HL-60 (cell line): ENCODE measurements around the gene SPAG17.

Source experiments
- DNase-seq, 2 experiments: peaks; one replicate each; pipeline ENCODE4 v3.0.0-alpha.2; 2010 to 2020; ENCODE audit warnings: low read depth in 1 of 2, low spot score in 1 of 2
- H3K27ac ChIP-seq: fragments of 250-450 bp; sonication (Bioruptor Pico); replicated peaks from 2 replicates; pipeline ENCODE4 v1.5.1; 2020; ENCODE audit warnings: mild to moderate bottlenecking, moderate library complexity
- H3K27me3 ChIP-seq: fragments of 250-450 bp; sonication (Bioruptor Pico); 2 replicates; pipeline ENCODE4 v1.5.1; 2021; ENCODE audit warnings: mild to moderate bottlenecking, moderate library complexity; ENCODE audit not compliant: insufficient read depth, poor library complexity, severe bottlenecking
- H3K4me3 ChIP-seq: replicated peaks from 2 replicates; pipeline ENCODE4 v1.5.1; 2011; ENCODE audit warnings: mild to moderate bottlenecking, control low read depth, low read length; ENCODE audit not compliant: insufficient read depth
- GABPA ChIP-seq: IDR thresholded peaks from 2 replicates; pipeline ENCODE4 v1.6.1; 2012; ENCODE audit warnings: low read depth
- POLR2AphosphoS5 ChIP-seq: IDR thresholded peaks from 2 replicates; pipeline ENCODE4 v1.6.1; 2012; ENCODE audit warnings: low read depth
- SPI1 ChIP-seq: IDR thresholded peaks from 2 replicates; pipeline ENCODE4 v1.6.1; 2012; ENCODE audit warnings: low read depth, mild to moderate bottlenecking, borderline replicate concordance
- TF ChIP-seq, protein P1 (sequence below): IDR thresholded peaks from one replicate; pipeline ENCODE4 v1.5.1; 2011; ENCODE audit warnings: low read length, control low read depth, inconsistent platforms; ENCODE audit not compliant: insufficient read depth
- TF ChIP-seq, protein P2 (sequence below): IDR thresholded peaks from 2 replicates; pipeline ENCODE4 v1.6.1; 2012; ENCODE audit warnings: low read depth; ENCODE audit not compliant: insufficient replicate concordance

The SPAG17 gene

DNA sequence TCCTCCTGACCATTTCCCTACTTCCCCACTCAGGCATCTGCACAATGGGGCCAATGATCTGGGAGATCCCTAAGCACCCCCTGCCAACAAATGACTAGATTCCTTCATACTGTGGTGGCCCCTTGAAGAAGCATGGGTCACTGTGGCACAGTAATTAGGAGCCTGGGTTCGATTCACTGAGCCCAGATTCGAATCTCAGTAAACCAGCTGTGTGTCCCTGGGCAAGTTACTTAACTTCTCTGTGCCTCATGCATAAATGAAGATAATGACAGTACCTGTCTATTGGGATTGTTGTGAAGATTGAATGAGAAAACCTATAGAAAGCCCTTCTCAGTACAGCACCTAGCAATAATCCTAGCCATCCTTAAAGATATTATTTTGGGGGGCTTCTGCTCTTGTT is 27.5 kb downstream of the SPAG17 start:
- Histone ChIP-seq H3K27me3 (no peaks in the 10 kb centered on the region), H3K4me3 (no peak overlapping the region), H3K27ac (no peak overlapping the region)
- TF ChIP-seq GABPA = no peak
- TF ChIP-seq SPI1 = no peak
- no peak for TF ChIP-seq POLR2AphosphoS5
- TF ChIP-seq, protein P1, sequence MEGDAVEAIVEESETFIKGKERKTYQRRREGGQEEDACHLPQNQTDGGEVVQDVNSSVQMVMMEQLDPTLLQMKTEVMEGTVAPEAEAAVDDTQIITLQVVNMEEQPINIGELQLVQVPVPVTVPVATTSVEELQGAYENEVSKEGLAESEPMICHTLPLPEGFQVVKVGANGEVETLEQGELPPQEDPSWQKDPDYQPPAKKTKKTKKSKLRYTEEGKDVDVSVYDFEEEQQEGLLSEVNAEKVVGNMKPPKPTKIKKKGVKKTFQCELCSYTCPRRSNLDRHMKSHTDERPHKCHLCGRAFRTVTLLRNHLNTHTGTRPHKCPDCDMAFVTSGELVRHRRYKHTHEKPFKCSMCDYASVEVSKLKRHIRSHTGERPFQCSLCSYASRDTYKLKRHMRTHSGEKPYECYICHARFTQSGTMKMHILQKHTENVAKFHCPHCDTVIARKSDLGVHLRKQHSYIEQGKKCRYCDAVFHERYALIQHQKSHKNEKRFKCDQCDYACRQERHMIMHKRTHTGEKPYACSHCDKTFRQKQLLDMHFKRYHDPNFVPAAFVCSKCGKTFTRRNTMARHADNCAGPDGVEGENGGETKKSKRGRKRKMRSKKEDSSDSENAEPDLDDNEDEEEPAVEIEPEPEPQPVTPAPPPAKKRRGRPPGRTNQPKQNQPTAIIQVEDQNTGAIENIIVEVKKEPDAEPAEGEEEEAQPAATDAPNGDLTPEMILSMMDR = no peak
- TF ChIP-seq, protein P2, sequence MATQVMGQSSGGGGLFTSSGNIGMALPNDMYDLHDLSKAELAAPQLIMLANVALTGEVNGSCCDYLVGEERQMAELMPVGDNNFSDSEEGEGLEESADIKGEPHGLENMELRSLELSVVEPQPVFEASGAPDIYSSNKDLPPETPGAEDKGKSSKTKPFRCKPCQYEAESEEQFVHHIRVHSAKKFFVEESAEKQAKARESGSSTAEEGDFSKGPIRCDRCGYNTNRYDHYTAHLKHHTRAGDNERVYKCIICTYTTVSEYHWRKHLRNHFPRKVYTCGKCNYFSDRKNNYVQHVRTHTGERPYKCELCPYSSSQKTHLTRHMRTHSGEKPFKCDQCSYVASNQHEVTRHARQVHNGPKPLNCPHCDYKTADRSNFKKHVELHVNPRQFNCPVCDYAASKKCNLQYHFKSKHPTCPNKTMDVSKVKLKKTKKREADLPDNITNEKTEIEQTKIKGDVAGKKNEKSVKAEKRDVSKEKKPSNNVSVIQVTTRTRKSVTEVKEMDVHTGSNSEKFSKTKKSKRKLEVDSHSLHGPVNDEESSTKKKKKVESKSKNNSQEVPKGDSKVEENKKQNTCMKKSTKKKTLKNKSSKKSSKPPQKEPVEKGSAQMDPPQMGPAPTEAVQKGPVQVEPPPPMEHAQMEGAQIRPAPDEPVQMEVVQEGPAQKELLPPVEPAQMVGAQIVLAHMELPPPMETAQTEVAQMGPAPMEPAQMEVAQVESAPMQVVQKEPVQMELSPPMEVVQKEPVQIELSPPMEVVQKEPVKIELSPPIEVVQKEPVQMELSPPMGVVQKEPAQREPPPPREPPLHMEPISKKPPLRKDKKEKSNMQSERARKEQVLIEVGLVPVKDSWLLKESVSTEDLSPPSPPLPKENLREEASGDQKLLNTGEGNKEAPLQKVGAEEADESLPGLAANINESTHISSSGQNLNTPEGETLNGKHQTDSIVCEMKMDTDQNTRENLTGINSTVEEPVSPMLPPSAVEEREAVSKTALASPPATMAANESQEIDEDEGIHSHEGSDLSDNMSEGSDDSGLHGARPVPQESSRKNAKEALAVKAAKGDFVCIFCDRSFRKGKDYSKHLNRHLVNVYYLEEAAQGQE = no peak
- no peak for DNase-seq

GRCh38 chr1:118155106-118155505 is 29.9 kb downstream of the SPAG17 start:
- DNase-seq = no peak
- no peaks in the 10 kb centered on the region for H3K27me3 ChIP-seq
- no peak overlapping the region for H3K4me3 ChIP-seq
- TF ChIP-seq POLR2AphosphoS5 (no peak), GABPA (no peak), SPI1 (no peak)
- TF ChIP-seq, protein P2 = no peak
- TF ChIP-seq, protein P1 = no peak
- no peak overlapping the region for H3K27ac ChIP-seq

DNA sequence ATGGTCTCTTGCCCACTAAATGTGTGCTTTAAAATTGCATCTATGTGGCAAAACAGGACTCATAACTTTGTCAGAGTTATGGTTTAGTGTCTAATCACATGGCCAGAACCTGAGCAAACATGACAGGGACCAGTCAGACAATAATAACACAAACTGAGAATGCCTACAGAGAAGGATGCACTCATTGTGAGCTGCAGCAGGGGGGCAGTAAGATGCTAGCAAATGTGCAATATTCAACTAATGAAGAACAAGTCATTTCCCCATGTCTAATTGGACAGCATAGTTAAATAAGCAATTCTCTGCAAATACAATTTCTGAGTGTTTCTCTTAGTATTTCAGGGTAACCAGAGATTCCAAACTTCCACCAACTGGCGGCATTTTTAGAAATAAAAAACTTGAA is 30.8 kb downstream of the SPAG17 start:
- no peak overlapping the region for H3K27ac ChIP-seq
- no peaks in the 10 kb centered on the region for H3K27me3 ChIP-seq
- H3K4me3 ChIP-seq = no peak overlapping the region
- DNase-seq = no peak
- TF ChIP-seq, protein P1 = no peak
- TF ChIP-seq POLR2AphosphoS5 = no peak
- no peak for TF ChIP-seq SPI1
- no peak for TF ChIP-seq GABPA
- TF ChIP-seq, protein P2 = no peak
